Peyer's patch (tissue), 4 donors: ENCODE data around the gene CAMK2D.
"Not testable (repeated sequence)": the region's sequence is repeated elsewhere in the genome, so short reads cannot be mapped to it uniquely, and the experiment has no call there.

Experiments
- CTCF ChIP-seq, 6 experiments: fragments of 450-650 bp in 4 of 6; fragments of 200-600 bp in 2 of 6; sonication (generic) in 1 of 6; IDR thresholded peaks; one replicate each; pipeline ENCODE4 v1.5.1; 2017 to 2019; ENCODE audit warnings: antibody characterized with exemption in 6 of 6, mild to moderate bottlenecking in 3 of 6, moderate library complexity in 1 of 6
- POLR2A ChIP-seq, 2 donors: fragments of 450-650 bp; IDR thresholded peaks; one replicate each; pipeline ENCODE4 v1.5.1; 2017; ENCODE audit warnings: antibody characterized with exemption in 2 of 2, mild to moderate bottlenecking in 2 of 2, moderate library complexity in 2 of 2

GRCh38 chr4:113796381-113796780, 34.8 kb upstream of the CAMK2D start:
- not testable (repeated sequence) for TF ChIP-seq CTCF, POLR2A (IDR thresholded peaks at IDR 0.05)
